Measurements from ENCODE around the gene CDA.

GRCh38 chr1:20626524-20626923, 37.6 kb downstream of the CDA start:
- TF ChIP-seq, protein P1, sequence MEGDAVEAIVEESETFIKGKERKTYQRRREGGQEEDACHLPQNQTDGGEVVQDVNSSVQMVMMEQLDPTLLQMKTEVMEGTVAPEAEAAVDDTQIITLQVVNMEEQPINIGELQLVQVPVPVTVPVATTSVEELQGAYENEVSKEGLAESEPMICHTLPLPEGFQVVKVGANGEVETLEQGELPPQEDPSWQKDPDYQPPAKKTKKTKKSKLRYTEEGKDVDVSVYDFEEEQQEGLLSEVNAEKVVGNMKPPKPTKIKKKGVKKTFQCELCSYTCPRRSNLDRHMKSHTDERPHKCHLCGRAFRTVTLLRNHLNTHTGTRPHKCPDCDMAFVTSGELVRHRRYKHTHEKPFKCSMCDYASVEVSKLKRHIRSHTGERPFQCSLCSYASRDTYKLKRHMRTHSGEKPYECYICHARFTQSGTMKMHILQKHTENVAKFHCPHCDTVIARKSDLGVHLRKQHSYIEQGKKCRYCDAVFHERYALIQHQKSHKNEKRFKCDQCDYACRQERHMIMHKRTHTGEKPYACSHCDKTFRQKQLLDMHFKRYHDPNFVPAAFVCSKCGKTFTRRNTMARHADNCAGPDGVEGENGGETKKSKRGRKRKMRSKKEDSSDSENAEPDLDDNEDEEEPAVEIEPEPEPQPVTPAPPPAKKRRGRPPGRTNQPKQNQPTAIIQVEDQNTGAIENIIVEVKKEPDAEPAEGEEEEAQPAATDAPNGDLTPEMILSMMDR (IDR thresholded peaks at IDR 0.05; ENCODE audit: insufficient read depth, low read length, poor library complexity, severe bottlenecking) = no peak
- TF ChIP-seq EZH2phosphoT487 (conservative IDR thresholded peaks at IDR 0.05; ENCODE audit: low read length) = no peak

Measured in SU-DHL-6 (cell line).